H1 (cell line): Measurements from ENCODE around the gene PCF11. TPM values are rescaled to one million over a fixed set of nuclear protein-coding genes. Genes with fewer than 3 reads are reported as not detected.

Source experiments
- ATF2 ChIP-seq: IDR thresholded peaks from 2 replicates; pipeline ENCODE4 v1.6.1; 2012; ENCODE audit warnings: low read length, inconsistent platforms
- CEBPB ChIP-seq: IDR thresholded peaks from 2 replicates; pipeline ENCODE4 v1.6.1; 2012; ENCODE audit warnings: low read depth, low read length
- CHD7 ChIP-seq: fragments of 300-600 bp; sonication (generic); IDR thresholded peaks from 2 replicates; pipeline ENCODE4 v1.7.1; 2012; ENCODE audit warnings: low read length, moderate library complexity, mild to moderate bottlenecking, inconsistent platforms; ENCODE audit not compliant: insufficient replicate concordance
- FOSL1 ChIP-seq: IDR thresholded peaks from 2 replicates; pipeline ENCODE4 v1.6.1; 2011; ENCODE audit warnings: mild to moderate bottlenecking, low read depth, low read length, moderate library complexity; ENCODE audit not compliant: insufficient read depth
- KDM5A ChIP-seq: fragments of 200-600 bp; IDR thresholded peaks from 2 replicates; pipeline ENCODE4 v1.7.1; 2012; ENCODE audit warnings: mild to moderate bottlenecking, low read length, inconsistent platforms, mixed read lengths
- MAFK ChIP-seq: IDR thresholded peaks from 2 replicates; pipeline ENCODE4 v1.6.1; 2012; ENCODE audit warnings: low read depth, mild to moderate bottlenecking, improper control_type of control experiment, low read length
- POLR2AphosphoS5 ChIP-seq: IDR thresholded peaks from 2 replicates; pipeline ENCODE4 v1.6.1; 2011; ENCODE audit warnings: low read depth, low read length
- RBBP5 ChIP-seq: IDR thresholded peaks from 2 replicates; pipeline ENCODE4 v1.7.1; 2012; ENCODE audit warnings: low read depth, mild to moderate bottlenecking, inconsistent platforms, low read length, moderate library complexity, borderline replicate concordance
- SIN3A ChIP-seq, 2 experiments: IDR thresholded peaks in 1 of 2; conservative IDR thresholded peaks in 1 of 2; 2 replicates each; pipeline ENCODE4 v1.6.1; 2011 to 2012; ENCODE audit warnings: low read length in 2 of 2, improper control_type of control experiment in 1 of 2, low read depth in 1 of 2, mild to moderate bottlenecking in 1 of 2
- SIRT6 ChIP-seq: IDR thresholded peaks from one replicate; pipeline ENCODE4 v1.7.1; 2012; ENCODE audit warnings: low read length, inconsistent platforms
- SP1 ChIP-seq: IDR thresholded peaks from 2 replicates; pipeline ENCODE4 v1.6.1; 2011; ENCODE audit warnings: low read depth, low read length
- polyA plus RNA-seq, 7 experiments: library from polyadenylated mRNA; depleted of rRNA in 3 of 7; stranded (reverse) in 5 of 7; unstranded in 2 of 7; fragments of >200 nt in 5 of 7; fragments of 200-250 nt in 2 of 7; gene quantifications; 1 replicate in 5 of 7; 2 replicates in 1 of 7; 4 replicates in 1 of 7; pipeline versions ENCODE4 v1.2.1 to v1.2.3, GENCODE V29; 2011 to 2013; ENCODE audit warnings: missing spikeins in 2 of 7, mixed read lengths in 2 of 7
- total RNA-seq: library from RNA; stranded (reverse); fragmentation: NEBNext Ultra II Directional; extraction: Animal tissue kit (Norgen Biotek cat#: 25700); gene quantifications from 2 replicates; pipeline ENCODE4 v1.2.1, GENCODE V29; 2021

Gene PCF11
- total and polyA plus RNA-seq, 2 of the 8 experiments (the other 6 are each of a cell fraction or from before 2014, with no cell fraction given), result 25.1 to 47.7 TPM

- no peak for TF ChIP-seq CHD7
- TF ChIP-seq FOSL1, result no peak
- no peak for TF ChIP-seq SP1
- TF ChIP-seq KDM5A, result no peak
- no peak for TF ChIP-seq ATF2
- TF ChIP-seq SIN3A (conservative IDR thresholded peaks at IDR 0.05 in 1 of 2, IDR thresholded peaks at IDR 0.05 in 1 of 2; ENCODE audit: low read depth in 1 of 2, low read length in 2 of 2), result no peak
- no peak for TF ChIP-seq SIRT6
- no peak for TF ChIP-seq CEBPB
- no peak for TF ChIP-seq POLR2AphosphoS5
- TF ChIP-seq MAFK, result no peak
- TF ChIP-seq RBBP5, result no peak
Observed at GRCh38 chr11:83168756-83169155, 11.8 kb downstream of the PCF11 start (continued).
